Measurements from ENCODE around the gene HRG. TPM values are rescaled to one million over a fixed set of nuclear protein-coding genes. Genes with fewer than 3 reads are reported as not detected.

HRG gene
- total RNA-seq, 1 donor from 2014 or later: not detected

GRCh38 chr3:186644683-186645082, 21.1 kb upstream of the HRG start:
- Mint-ChIP-seq H3K27ac (ENCODE audit: unreplicated experiment) (no peak overlapping the region), H3K4me1 (ENCODE audit: unreplicated experiment) (peaks cover 12% of the 10 kb centered on the region), H3K9me3 (ENCODE audit: unreplicated experiment) (no peaks in the 10 kb centered on the region), H3K27me3 (ENCODE audit: unreplicated experiment) (peaks cover 30% of the 10 kb centered on the region), H3K4me3 (ENCODE audit: unreplicated experiment) (no peak overlapping the region), H3K36me3 (ENCODE audit: unreplicated experiment) (no peaks in the 10 kb centered on the region)
- no peak for TF ChIP-seq CTCF (IDR thresholded peaks at IDR 0.05)
- peak; percentile 38 for DNase-seq (ENCODE audit: extremely low spot score, unreplicated experiment)

GRCh38 chr3:186646106-186646505, 19.7 kb upstream of the HRG start:
- TF ChIP-seq CTCF (IDR thresholded peaks at IDR 0.05): no peak
- H3K4me1 Mint-ChIP-seq (ENCODE audit: unreplicated experiment): peaks cover under 1% of the 10 kb centered on the region
- H3K4me3 Mint-ChIP-seq (ENCODE audit: unreplicated experiment): no peak overlapping the region
- peak; percentile 11 for DNase-seq (ENCODE audit: extremely low spot score, unreplicated experiment)
- no peaks in the 10 kb centered on the region for H3K9me3 Mint-ChIP-seq (ENCODE audit: unreplicated experiment)
- H3K36me3 Mint-ChIP-seq (ENCODE audit: unreplicated experiment): no peaks in the 10 kb centered on the region
- no peak overlapping the region for H3K27ac Mint-ChIP-seq (ENCODE audit: unreplicated experiment)
- H3K27me3 Mint-ChIP-seq (ENCODE audit: unreplicated experiment): peaks cover 37% of the 10 kb centered on the region

GRCh38 chr3:186646841-186647240, 19.0 kb upstream of the HRG start:
- Mint-ChIP-seq H3K4me3 (ENCODE audit: unreplicated experiment) (no peak overlapping the region), H3K27me3 (ENCODE audit: unreplicated experiment) (peaks cover 40% of the 10 kb centered on the region), H3K27ac (ENCODE audit: unreplicated experiment) (no peak overlapping the region), H3K4me1 (ENCODE audit: unreplicated experiment) (no peaks in the 10 kb centered on the region), H3K9me3 (ENCODE audit: unreplicated experiment) (no peaks in the 10 kb centered on the region), H3K36me3 (ENCODE audit: unreplicated experiment) (no peaks in the 10 kb centered on the region)
- TF ChIP-seq CTCF (IDR thresholded peaks at IDR 0.05): no peak
- no peak for DNase-seq (ENCODE audit: extremely low spot score, unreplicated experiment)

GRCh38 chr3:186648851-186649250, 17.0 kb upstream of the HRG start:
- no peak for DNase-seq (ENCODE audit: extremely low spot score, unreplicated experiment)
- Mint-ChIP-seq H3K9me3 (ENCODE audit: unreplicated experiment) (no peaks in the 10 kb centered on the region), H3K36me3 (ENCODE audit: unreplicated experiment) (no peaks in the 10 kb centered on the region), H3K27me3 (ENCODE audit: unreplicated experiment) (peaks cover 36% of the 10 kb centered on the region), H3K27ac (ENCODE audit: unreplicated experiment) (no peak overlapping the region), H3K4me1 (ENCODE audit: unreplicated experiment) (no peaks in the 10 kb centered on the region), H3K4me3 (ENCODE audit: unreplicated experiment) (no peak overlapping the region)
- no peak for TF ChIP-seq CTCF (IDR thresholded peaks at IDR 0.05)

GRCh38 chr3:186651678-186652215, 14.1 kb upstream of the HRG start:
- DNase-seq (ENCODE audit: extremely low spot score, unreplicated experiment): no peak
- H3K4me3 Mint-ChIP-seq (ENCODE audit: unreplicated experiment): no peak overlapping the region
- no peaks in the 10 kb centered on the region for H3K36me3 Mint-ChIP-seq (ENCODE audit: unreplicated experiment)
- no peak for TF ChIP-seq CTCF (IDR thresholded peaks at IDR 0.05)
- H3K4me1 Mint-ChIP-seq (ENCODE audit: unreplicated experiment): no peaks in the 10 kb centered on the region
- peaks cover 30% of the 10 kb centered on the region for H3K27me3 Mint-ChIP-seq (ENCODE audit: unreplicated experiment)
- no peaks in the 10 kb centered on the region for H3K9me3 Mint-ChIP-seq (ENCODE audit: unreplicated experiment)
- H3K27ac Mint-ChIP-seq (ENCODE audit: unreplicated experiment): no peak overlapping the region
